Esophagus muscularis mucosa (tissue), 3 donors: ENCODE results near the gene NPAS3.

Experiments
- EP300 ChIP-seq: sonication (generic); formaldehyde crosslinking; IDR thresholded peaks from one replicate; pipeline ENCODE4 v1.6.1; 2017; ENCODE audit warnings: antibody characterized with exemption
- TF ChIP-seq, protein P1 (sequence below), 3 experiments: fragments of 200-600 bp in 2 of 3; fragments of 450-650 bp in 1 of 3; sonication (generic) in 2 of 3; IDR thresholded peaks; one replicate each; pipeline ENCODE4 v1.5.1; 2017 to 2019; ENCODE audit warnings: antibody characterized with exemption in 3 of 3, mild to moderate bottlenecking in 2 of 3, moderate library complexity in 1 of 3

DNA sequence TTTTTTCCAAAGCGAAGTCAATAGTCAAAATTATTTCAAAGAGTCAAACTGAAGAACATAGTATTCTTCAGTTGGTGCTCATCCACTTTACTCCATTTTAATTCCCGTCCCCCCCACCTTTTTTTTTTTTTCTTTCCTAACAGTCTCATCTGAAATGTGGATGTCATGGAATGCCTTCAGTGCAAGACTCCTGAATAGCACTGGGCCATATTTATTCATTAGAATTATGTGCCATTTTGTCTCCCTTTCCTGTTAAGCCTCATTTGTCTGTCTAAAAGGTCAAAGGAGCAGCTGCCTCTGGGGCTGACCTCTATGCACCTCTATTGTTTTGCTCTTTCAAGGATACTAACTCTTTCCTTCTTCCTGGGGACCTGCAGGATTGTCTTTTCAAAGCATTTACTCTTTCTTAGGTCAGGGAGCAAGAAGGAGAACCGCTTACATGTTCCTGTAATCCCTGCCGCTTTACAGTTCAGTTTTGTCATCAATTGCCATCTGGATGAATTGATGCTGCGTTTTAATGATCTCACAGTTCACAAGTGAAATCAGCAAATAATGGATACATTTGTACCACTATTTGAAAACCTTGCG is 310.6 kb downstream of the NPAS3 start:
- TF ChIP-seq, protein P1, sequence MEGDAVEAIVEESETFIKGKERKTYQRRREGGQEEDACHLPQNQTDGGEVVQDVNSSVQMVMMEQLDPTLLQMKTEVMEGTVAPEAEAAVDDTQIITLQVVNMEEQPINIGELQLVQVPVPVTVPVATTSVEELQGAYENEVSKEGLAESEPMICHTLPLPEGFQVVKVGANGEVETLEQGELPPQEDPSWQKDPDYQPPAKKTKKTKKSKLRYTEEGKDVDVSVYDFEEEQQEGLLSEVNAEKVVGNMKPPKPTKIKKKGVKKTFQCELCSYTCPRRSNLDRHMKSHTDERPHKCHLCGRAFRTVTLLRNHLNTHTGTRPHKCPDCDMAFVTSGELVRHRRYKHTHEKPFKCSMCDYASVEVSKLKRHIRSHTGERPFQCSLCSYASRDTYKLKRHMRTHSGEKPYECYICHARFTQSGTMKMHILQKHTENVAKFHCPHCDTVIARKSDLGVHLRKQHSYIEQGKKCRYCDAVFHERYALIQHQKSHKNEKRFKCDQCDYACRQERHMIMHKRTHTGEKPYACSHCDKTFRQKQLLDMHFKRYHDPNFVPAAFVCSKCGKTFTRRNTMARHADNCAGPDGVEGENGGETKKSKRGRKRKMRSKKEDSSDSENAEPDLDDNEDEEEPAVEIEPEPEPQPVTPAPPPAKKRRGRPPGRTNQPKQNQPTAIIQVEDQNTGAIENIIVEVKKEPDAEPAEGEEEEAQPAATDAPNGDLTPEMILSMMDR (IDR thresholded peaks at IDR 0.05), result no peak
- no peak for TF ChIP-seq EP300
